GM18505 (cell line): ENCODE results near the gene RPL13A.

Experiments
- ATAC-seq: cut with Tn5 transposase; IDR thresholded peaks from one replicate; pipeline ENCODE4 v1.9.1; 2021; ENCODE audit not compliant: unreplicated experiment
- POLR2A ChIP-seq: IDR thresholded peaks from 4 replicates; pipeline ENCODE4 v1.6.1; 2011; ENCODE audit warnings: borderline replicate concordance; ENCODE audit not compliant: insufficient read depth, insufficient read length; ENCODE audit errors: extremely low read depth

The RPL13A gene

GRCh38 chr19:49479975-49480628 is 7.3 kb upstream of the RPL13A start:
- TF ChIP-seq POLR2A = no peak
- ATAC-seq = no peak

GRCh38 chr19:49481020-49481683 is 6.3 kb upstream of the RPL13A start:
- no peak for TF ChIP-seq POLR2A
- no peak for ATAC-seq

GRCh38 chr19:49486232-49486631 is 1.2 kb upstream of the RPL13A start:
- no peak for ATAC-seq
- no peak for TF ChIP-seq POLR2A

- no peak for ATAC-seq
- TF ChIP-seq POLR2A = no peak
These were observed 615 bp upstream of the RPL13A start for GRCh38 chr19:49486710-49487276.

GRCh38 chr19:49488046-49488862 is 846 bp downstream of the RPL13A start:
- ATAC-seq = no peak
- no peak for TF ChIP-seq POLR2A

- ATAC-seq = no peak
- no peak for TF ChIP-seq POLR2A
These were observed 1.6 kb downstream of the RPL13A start for GRCh38 chr19:49488863-49489537.

GRCh38 chr19:49489601-49490167 is 2.3 kb downstream of the RPL13A start:
- TF ChIP-seq POLR2A = peak; percentile 41
- no peak for ATAC-seq

- ATAC-seq = no peak
- TF ChIP-seq POLR2A = peak; percentile 24
These were observed 3.0 kb downstream of the RPL13A start for GRCh38 chr19:49490287-49491029.

DNA sequence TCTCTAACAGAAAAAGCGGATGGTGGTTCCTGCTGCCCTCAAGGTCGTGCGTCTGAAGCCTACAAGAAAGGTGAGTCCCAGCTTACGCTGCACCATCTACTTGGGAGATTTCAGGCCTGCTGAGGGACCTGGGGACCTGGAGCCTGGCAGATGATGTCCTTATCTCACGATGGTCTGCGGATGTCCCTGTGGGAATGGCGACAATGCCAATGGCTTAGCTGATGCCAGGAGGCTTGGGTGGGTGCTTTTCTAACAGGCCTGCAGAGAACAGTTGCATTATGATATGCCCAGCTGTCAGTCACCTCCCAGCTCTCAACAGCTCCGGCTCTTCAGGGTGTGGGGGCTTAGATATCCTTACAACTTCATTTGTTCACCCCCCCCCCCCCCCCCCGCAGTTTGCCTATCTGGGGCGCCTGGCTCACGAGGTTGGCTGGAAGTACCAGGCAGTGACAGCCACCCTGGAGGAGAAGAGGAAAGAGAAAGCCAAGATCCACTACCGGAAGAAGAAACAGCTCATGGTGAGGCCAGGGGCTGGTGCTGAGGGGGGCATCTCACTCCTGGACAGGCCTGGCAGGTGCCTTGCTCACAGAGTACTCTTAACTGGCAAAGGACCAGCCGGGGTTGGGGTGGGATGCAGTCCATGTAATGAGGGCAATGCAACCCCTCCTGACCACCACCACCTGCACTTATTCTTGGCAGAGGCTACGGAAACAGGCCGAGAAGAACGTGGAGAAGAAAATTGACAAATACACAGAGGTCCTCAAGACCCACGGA is 3.8 kb downstream of the RPL13A start:
- TF ChIP-seq POLR2A = peak; percentile 18
- ATAC-seq = no peak

GRCh38 chr19:49491804-49492572 is 4.6 kb downstream of the RPL13A start:
- ATAC-seq = no peak
- no peak for TF ChIP-seq POLR2A
